GM19035 (cell line): Measurements from ENCODE around the gene FTO.

ENCODE experiments used
- ATAC-seq: cut with Tn5 transposase; IDR thresholded peaks from one replicate; pipeline ENCODE4 v1.9.1; 2021; ENCODE audit not compliant: unreplicated experiment

The FTO gene

GRCh38 chr16:54199487-54200160, 495.7 kb downstream of the FTO start:
- ATAC-seq, result no peak

- ATAC-seq, result no peak
Measured at GRCh38 chr16:54200161-54200534, 496.2 kb downstream of the FTO start.

GRCh38 chr16:54200720-54201119, 496.8 kb downstream of the FTO start:
- no peak for ATAC-seq

GRCh38 chr16:54201200-54201599, 497.2 kb downstream of the FTO start:
- ATAC-seq, result no peak
